Psoas muscle (tissue), 8 donors: Measurements from ENCODE around the gene LAMA4. TPM values are rescaled to one million over a fixed set of nuclear protein-coding genes. Genes with fewer than 3 reads are reported as not detected.
A peak's percentile ranks its signal among the peaks of the same experiment; 100 is the strongest.

Source experiments
- ATAC-seq, 4 donors: fragments of 200-7000 bp; cut with Tn5 transposase; one replicate each; pipeline ENCODE4 v1.9.1; 2020; ENCODE audit warnings: moderate library complexity in 3 of 4, mild to moderate bottlenecking in 2 of 4
- DNase-seq, 2 donors: peaks; one replicate each; pipeline ENCODE4 v3.0.0-alpha.2; 2020
- H3K27ac ChIP-seq: fragments of 200-600 bp; one replicate; pipeline ENCODE4 v1.8.0; 2022
- H3K27me3 ChIP-seq, 3 donors: fragments of 200-600 bp in 1 of 3; one replicate each; pipeline versions ENCODE4 v1.6.1 to v1.8.0; 2013 to 2022; ENCODE audit warnings: low read length in 2 of 3, mild to moderate bottlenecking in 2 of 3, moderate library complexity in 1 of 3; ENCODE audit not compliant: insufficient read depth in 3 of 3
- H3K36me3 ChIP-seq, 2 donors: fragments of 200-600 bp in 1 of 2; one replicate each; pipeline versions ENCODE4 v1.6.1 to v1.8.0; 2013 to 2022; ENCODE audit warnings: low read depth in 1 of 2, mild to moderate bottlenecking in 1 of 2, moderate library complexity in 1 of 2; ENCODE audit not compliant: insufficient read depth in 1 of 2
- H3K4me1 ChIP-seq: fragments of 200-600 bp; one replicate; pipeline ENCODE4 v1.8.0; 2022
- H3K4me3 ChIP-seq: fragments of 200-600 bp; one replicate; pipeline ENCODE4 v1.8.0; 2022; ENCODE audit warnings: mild to moderate bottlenecking
- H3K9me3 ChIP-seq: fragments of 200-600 bp; one replicate; pipeline ENCODE4 v1.8.0; 2022
- WGBS, 3 donors: extraction: QIAGEN DNeasy Blood & Tissue Kit; methylation state at CpG; one replicate each; pipeline versions ENCODE4 v1.1.6 to v1.1.7; 2013; 5-methylcytosine and 5-hydroxymethylcytosine counted together
- intact Hi-C, 2 donors: fragments of 100-400 bp; cut with DNase I; formaldehyde crosslinking; loops; one replicate each; pipeline versions ENCODE4 v1.11.0 to v1.14.2; 2022
- polyA plus RNA-seq, 3 donors: library from polyadenylated mRNA; stranded (reverse); fragments of 200-250 nt; gene quantifications; one replicate each; pipeline ENCODE4 v1.2.3, GENCODE V29; 2013
- total RNA-seq, 4 donors: library from RNA; stranded (reverse); fragmentation: NEBNext Ultra II Directional in 2 of 4; extraction: Animal tissue kit (Norgen Biotek cat#: 25700) in 2 of 4; gene quantifications; one replicate each; pipeline versions ENCODE4 v1.2.1 to v1.2.4, GENCODE V29; 2021 to 2023
- TF ChIP-seq, protein P1 (sequence below): fragments of 200-600 bp; IDR thresholded peaks from one replicate; pipeline ENCODE4 v1.8.0; 2022; ENCODE audit warnings: antibody characterized with exemption
- donor health status: healthy with polysubstance abuse.
- donor health status: DM: no; HTN: no; CAD: no; lungs with moderate emphysema.
- donor health status: Bipolar disorder and iron deficiency.
- donor health status: healthy.
- donor health status: DM: yes; HTN: yes; CAD: no.
- donor health status: DM: no; HTN: no; CAD: no.
- donor health status: DM: no; HTN: no; CAD: no.
- donor health status: DM: yes; HTN: yes; CAD: no.

Gene LAMA4
- total and polyA plus RNA-seq, 7 donors: 3.0 to 15.8 (median 5.3) TPM

DNA sequence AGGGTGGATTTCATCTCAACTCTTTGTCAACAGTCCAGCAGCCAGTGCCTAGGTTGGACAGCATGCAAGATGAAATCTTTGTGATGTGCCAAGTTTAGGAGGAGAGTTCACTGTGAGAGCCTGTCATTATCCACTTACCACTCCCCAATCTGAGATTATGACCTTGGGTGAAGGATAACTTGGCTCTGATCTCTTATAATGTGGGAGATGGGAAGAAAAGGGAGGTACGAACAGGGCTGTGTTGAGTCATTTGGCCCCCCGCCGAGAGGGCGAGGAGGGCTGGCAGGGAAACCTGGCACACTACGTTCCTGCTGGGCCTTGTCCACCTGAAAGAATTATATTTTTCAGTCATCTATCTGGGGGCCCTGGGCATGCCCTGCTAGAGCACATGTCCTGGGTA is 35.8 kb downstream of the LAMA4 start:
- Histone ChIP-seq H3K27ac (no peak overlapping the region), H3K4me3 (no peak overlapping the region), H3K36me3 (no peaks in the 10 kb centered on the region), H3K9me3 (no peaks in the 10 kb centered on the region), H3K4me1 (no peaks in the 10 kb centered on the region), H3K27me3 (no peaks in the 10 kb centered on the region)
- TF ChIP-seq, protein P1, sequence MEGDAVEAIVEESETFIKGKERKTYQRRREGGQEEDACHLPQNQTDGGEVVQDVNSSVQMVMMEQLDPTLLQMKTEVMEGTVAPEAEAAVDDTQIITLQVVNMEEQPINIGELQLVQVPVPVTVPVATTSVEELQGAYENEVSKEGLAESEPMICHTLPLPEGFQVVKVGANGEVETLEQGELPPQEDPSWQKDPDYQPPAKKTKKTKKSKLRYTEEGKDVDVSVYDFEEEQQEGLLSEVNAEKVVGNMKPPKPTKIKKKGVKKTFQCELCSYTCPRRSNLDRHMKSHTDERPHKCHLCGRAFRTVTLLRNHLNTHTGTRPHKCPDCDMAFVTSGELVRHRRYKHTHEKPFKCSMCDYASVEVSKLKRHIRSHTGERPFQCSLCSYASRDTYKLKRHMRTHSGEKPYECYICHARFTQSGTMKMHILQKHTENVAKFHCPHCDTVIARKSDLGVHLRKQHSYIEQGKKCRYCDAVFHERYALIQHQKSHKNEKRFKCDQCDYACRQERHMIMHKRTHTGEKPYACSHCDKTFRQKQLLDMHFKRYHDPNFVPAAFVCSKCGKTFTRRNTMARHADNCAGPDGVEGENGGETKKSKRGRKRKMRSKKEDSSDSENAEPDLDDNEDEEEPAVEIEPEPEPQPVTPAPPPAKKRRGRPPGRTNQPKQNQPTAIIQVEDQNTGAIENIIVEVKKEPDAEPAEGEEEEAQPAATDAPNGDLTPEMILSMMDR: no peak
- peak in 1 of 2 donors; percentile 43 for DNase-seq
- intact Hi-C loops: no loop called here
- WGBS, 3 donors: 49 to 65% (median 57%) methylated on average over 5 of the region's 5 CpGs
- ATAC-seq: no peak

DNA sequence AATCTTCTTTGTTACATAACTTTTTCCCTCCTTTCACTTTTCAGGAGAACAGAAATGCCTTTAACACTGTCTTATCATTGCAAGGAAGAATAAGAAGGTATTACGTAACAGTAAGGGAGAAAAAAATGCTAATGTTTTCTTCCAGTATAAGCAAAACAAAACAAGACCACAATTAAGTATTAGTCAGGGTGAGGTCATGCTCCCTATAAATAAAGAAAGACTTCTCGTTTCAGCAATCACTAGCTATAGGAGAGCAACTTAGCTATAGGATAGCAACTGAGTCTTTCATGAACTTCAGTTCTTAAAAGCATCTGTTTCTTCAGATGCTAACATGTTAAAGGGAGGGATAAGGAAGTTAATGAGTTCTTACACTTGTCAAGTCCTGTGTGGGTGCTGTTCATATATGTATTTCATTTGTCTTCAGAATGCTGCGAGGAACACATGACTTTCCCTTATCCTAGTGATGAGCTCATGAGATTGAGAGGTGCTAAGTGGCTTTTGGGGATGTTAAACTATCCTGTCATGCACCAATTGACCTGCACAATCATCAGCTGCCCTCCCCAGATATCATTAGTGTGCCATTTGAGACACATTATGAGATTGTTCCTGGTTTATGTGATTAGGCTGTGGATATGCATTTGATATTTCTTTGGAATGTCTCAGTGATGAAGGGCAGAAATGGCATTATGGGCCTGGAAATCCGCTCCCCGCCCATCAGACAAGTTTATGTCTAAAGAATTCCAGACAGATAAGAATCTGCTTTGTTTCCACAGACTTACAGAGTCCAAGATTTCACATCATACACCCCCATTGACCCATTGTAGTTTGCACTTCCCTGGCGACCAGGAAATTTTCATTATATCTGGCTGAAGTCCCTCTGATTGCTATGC is 37.5 kb downstream of the LAMA4 start:
- 61 to 77% (median 76%) methylated on average over 6 of the region's 6 CpGs for WGBS, 3 donors
- no peak overlapping the region for H3K27ac ChIP-seq
- intact Hi-C loops: no loop called here

DNA sequence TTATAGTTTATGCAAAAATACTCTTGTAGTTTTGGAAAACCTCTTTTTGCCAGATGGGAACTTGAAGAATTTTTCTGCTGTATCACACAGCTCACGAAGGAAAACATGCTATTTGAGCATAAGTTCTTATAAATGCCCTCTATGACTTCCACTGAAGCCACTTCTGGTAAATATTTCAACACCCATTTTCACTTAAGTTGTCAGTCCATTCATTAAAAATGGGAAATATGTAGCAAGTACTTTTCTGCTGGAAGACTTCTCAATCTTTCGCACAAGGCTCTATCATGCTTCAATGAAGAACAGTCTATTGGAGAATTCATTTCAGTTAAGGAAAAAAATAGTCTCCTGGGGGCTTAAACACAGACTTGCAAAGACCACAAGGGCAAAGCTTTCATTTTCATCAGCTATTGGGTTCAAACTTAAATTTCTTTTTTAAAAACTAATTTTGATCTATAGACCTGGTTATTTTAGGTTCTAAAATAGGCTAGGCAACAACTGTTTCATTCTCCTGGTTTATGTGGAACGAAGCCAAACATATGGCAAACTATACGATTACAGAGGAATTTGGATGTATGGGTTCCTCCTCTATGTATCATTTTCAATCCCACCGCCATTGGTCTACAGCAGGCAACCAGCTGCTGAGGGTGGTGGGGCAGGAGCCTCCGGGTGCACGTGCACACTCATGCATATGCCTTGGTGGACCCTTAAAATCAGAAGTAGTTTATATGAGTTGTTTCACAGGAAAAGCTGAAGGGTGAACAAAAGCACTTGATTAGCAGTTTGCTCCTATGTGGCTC is 38.7 kb downstream of the LAMA4 start:
- ATAC-seq (no peak), DNase-seq (no peak)
- no peaks in the 10 kb centered on the region for H3K36me3 ChIP-seq
- 68 to 76% (median 73%) methylated on average over 7 of the region's 7 CpGs for WGBS, 3 donors
- H3K27me3 ChIP-seq: no peaks in the 10 kb centered on the region
- TF ChIP-seq, protein P1: no peak
- no peaks in the 10 kb centered on the region for H3K4me1 ChIP-seq
- no peak overlapping the region for H3K27ac ChIP-seq
- intact Hi-C loops: no loop called here
- no peak overlapping the region for H3K4me3 ChIP-seq
- no peaks in the 10 kb centered on the region for H3K9me3 ChIP-seq

More for the DNA sequence above, 37.5 kb downstream of the LAMA4 start:
- Histone ChIP-seq H3K4me1 (no peaks in the 10 kb centered on the region), H3K36me3 (no peaks in the 10 kb centered on the region), H3K27me3 (no peaks in the 10 kb centered on the region), H3K9me3 (no peaks in the 10 kb centered on the region), H3K4me3 (no peak overlapping the region)
- ATAC-seq: no peak
- TF ChIP-seq, protein P1: no peak
- no peak for DNase-seq

DNA sequence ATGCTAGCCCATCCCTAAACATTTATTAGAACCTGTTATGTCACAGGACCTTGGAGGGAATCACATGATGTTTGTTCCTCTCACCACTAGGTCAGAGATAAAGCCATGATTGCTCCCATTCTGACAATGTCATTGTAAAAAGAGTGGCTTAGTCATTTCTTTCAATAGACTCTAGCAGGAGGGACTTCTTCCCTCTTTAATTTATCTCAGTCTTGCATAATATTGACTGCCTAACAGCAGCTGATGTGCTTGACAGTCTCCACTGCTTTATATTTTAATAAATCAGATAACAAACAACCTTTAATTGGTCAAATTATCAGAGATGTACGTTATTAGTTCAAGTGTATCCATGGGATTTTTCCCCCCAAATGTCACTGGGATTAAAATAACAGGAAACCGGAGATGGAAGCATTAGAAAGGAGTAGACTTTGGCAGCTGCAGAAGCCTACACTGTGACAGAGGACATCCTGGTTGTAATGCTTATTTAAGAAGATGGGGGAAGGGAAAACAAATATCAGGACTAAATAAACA is 39.6 kb downstream of the LAMA4 start:
- intact Hi-C loops: no loop called here
- Histone ChIP-seq H3K4me3 (no peak overlapping the region), H3K27ac (no peak overlapping the region), H3K4me1 (no peaks in the 10 kb centered on the region), H3K36me3 (no peaks in the 10 kb centered on the region), H3K27me3 (no peaks in the 10 kb centered on the region), H3K9me3 (no peaks in the 10 kb centered on the region)
- no peak for DNase-seq
- TF ChIP-seq, protein P1: no peak
- ATAC-seq: no peak
- 7 to 16% (median 12%) methylated on average over 2 of the region's 2 CpGs for WGBS, 3 donors
